ENCODE results near the gene PCDHAC2.

DNA sequence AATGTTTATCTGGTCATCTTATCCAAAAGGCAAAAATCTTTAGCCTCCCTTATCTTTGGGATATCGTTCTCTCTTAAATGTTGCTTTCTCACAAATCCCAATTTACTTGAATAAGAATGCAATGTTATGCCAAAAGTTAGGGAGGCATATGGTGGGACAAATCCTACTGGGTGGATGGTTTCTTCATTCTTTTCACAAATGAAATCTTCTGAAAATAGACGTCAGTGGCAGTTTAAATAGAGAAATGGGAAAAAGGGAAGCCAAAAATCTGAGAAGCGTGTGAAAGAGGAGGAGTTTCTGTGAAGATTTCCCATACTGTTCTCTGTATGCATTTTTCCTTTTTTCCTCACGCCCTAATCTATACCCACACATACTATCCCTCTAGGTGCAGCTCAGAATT lies 42.7 kb upstream of the PCDHAC2 start:
- TF ChIP-seq, protein P1, sequence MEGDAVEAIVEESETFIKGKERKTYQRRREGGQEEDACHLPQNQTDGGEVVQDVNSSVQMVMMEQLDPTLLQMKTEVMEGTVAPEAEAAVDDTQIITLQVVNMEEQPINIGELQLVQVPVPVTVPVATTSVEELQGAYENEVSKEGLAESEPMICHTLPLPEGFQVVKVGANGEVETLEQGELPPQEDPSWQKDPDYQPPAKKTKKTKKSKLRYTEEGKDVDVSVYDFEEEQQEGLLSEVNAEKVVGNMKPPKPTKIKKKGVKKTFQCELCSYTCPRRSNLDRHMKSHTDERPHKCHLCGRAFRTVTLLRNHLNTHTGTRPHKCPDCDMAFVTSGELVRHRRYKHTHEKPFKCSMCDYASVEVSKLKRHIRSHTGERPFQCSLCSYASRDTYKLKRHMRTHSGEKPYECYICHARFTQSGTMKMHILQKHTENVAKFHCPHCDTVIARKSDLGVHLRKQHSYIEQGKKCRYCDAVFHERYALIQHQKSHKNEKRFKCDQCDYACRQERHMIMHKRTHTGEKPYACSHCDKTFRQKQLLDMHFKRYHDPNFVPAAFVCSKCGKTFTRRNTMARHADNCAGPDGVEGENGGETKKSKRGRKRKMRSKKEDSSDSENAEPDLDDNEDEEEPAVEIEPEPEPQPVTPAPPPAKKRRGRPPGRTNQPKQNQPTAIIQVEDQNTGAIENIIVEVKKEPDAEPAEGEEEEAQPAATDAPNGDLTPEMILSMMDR (IDR thresholded peaks at IDR 0.05): no peak
- no peak for TF ChIP-seq ZFX (IDR thresholded peaks at IDR 0.05; ENCODE audit: borderline replicate concordance)
